D721Med (cell line): ENCODE data around the gene CDK14.

Experiments
- DNase-seq: peaks from one replicate; pipeline ENCODE4 v3.0.0; 2011; ENCODE audit warnings: low spot score; ENCODE audit not compliant: insufficient read length
- FAIRE-seq: peaks from 2 replicates; lab custom pipeline; 2011; peaks lifted over from hg19 to GRCh38; lab: Jason Lieb, UNC
- TF ChIP-seq, protein P1 (sequence below): IDR thresholded peaks from 2 replicates; pipeline ENCODE4 v1.5.1; 2012; ENCODE audit warnings: mild to moderate bottlenecking, control low read depth; ENCODE audit not compliant: insufficient read depth; ENCODE audit errors: missing control alignments

CDK14 gene

DNA sequence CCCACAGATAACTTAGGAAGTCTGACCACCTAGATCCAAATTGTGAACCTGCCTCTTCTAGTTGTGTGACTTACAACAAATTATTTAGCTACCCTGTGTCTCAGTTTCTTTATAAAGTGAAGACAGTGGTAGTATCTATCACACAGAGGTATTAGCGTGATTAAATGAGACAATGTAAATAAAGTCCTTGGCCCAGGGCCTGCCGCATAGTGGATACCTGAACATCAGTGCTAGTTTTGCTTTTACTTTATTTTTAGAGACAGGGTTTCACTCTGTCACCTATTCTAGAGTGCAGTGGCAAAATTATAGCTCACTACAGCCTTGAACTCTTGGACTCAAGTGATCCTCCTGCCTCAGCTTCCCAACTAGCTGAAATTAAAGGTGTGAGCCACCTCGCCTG is 177.1 kb downstream of the CDK14 start:
- DNase-seq (no peak), FAIRE-seq (no peak)

DNA sequence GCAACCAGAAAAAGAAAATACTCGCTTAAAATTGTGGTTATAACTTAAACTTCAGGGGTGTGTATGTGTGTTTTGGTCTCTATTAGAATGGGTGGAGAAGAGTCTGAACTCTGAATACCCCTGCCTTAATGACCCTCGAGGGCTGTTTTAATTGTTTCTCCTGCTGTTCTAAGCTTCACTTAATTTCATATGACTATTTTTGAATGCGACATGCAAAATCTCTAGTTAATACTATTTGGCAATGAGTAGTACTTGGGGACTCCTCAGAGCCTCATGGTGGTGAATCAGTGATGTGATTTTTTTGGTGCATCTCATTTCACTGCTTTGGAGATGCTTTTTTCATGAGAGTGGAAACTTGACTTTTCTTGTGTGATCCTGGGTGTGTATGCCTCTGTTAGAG is 178.6 kb downstream of the CDK14 start:
- no peak for FAIRE-seq
- TF ChIP-seq, protein P1, sequence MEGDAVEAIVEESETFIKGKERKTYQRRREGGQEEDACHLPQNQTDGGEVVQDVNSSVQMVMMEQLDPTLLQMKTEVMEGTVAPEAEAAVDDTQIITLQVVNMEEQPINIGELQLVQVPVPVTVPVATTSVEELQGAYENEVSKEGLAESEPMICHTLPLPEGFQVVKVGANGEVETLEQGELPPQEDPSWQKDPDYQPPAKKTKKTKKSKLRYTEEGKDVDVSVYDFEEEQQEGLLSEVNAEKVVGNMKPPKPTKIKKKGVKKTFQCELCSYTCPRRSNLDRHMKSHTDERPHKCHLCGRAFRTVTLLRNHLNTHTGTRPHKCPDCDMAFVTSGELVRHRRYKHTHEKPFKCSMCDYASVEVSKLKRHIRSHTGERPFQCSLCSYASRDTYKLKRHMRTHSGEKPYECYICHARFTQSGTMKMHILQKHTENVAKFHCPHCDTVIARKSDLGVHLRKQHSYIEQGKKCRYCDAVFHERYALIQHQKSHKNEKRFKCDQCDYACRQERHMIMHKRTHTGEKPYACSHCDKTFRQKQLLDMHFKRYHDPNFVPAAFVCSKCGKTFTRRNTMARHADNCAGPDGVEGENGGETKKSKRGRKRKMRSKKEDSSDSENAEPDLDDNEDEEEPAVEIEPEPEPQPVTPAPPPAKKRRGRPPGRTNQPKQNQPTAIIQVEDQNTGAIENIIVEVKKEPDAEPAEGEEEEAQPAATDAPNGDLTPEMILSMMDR = no peak
- DNase-seq = no peak

More for the DNA sequence above, 177.1 kb downstream of the CDK14 start:
- TF ChIP-seq, protein P1 = no peak

DNA sequence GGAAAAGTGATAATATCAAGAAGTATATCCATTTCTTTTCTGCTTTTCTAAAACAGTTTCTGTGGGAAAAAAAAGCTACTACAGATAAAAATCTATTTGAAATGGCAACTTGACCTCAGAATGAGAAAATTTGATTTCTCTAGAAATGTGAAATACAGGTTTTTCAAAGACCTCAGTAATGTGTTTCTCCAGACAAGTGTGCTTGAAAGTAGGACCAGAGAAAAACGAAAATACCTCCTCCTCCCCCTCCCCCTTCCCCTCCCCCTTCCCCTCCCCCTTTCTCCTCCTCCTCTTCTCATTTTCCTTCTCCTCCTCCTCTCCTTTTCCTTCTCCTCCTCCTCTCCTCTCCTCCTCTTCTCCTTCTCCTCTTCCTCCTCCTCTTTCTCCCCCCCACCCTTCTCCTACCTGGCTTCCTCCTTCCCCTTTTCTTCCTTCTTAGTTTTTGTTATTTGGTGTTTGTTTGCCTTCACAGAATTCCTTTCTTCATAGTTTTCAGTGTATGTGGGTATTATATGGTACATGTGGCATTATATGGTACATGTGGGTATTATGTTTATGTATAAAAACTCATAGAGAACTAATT is 179.4 kb downstream of the CDK14 start:
- DNase-seq (no peak), FAIRE-seq (no peak)
- TF ChIP-seq, protein P1 = no peak

DNA sequence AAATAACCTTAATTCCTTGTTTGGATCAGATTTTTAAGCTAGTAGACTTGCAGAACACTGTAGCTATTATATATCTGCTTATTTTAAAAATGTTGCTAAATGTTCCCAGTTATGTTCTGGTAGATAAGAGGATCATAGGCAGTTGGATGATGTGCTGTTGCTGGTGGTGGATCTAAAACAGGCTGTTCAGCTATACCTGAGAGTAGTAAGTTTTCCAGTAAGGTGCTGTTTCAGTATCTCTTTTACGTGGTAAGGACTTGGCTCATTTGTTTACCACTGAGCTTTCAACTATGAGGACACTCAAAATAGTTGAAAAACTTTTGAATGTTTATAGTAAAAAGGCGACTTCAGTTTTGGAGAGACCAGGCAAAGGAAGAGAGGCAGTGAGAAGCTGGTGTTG is 180.9 kb downstream of the CDK14 start:
- TF ChIP-seq, protein P1 = no peak
- FAIRE-seq (no peak), DNase-seq (no peak)

DNA sequence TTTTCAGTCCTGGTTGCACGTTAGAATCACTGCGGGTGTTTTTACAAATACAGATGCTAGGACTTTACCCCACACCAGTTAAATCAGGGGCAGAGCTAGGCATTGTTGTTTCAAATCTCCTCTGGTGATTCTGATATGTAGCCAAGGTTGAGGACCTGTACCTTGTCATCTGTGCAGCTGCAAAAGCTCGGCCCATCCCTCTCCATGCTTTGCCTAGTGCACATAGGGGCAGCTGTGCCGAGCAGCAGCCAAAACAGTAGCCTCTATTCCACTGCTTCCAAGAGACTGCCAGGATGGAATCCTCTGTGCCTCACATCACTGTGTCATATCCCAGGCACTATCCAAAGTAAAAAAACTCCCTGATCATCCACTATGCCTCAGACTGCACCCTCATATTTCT is 181.3 kb downstream of the CDK14 start:
- no peak for FAIRE-seq
- TF ChIP-seq, protein P1 = no peak

DNA sequence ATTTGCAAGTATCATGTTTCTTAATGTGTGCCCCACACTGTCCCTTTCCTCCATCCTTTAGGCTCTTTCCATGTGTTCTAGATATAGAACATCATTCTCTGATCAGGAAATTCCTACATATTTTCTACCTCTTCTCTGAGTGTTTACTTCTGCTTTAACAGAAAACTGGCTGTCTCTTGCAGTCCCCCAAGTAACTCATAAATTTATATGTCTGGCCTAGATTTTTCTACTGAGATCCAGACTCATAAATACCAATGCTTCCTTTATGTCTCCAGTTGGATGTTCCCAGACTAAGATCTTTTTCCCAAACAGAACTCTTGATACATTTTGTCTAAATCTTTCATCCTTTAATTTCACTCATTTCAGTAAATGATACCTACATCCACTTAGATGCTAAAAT is 181.8 kb downstream of the CDK14 start:
- TF ChIP-seq, protein P1 = no peak
- FAIRE-seq = no peak

More for the DNA sequence above, 181.3 kb downstream of the CDK14 start:
- no peak for DNase-seq

DNA sequence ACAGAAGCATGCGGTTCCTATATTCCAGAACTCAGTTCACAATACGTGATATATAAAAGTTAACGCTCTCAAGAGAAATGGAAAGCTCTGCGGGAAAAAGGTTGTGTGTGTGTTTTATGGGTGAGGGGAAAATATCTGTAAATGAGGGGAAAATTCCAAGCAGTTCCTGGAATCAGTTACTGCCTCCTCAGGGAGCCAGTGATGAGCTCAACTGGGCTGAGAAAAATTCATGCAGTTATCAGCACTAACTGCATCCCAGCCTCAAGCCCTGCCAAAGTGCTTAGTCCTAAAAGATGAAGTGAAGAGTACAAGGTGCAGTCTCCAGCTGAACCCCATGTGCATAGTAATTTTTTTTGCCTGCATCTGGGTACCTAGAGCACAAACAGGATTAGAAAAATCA is 191.9 kb downstream of the CDK14 start:
- DNase-seq (no peak), FAIRE-seq (no peak)
- TF ChIP-seq, protein P1 = no peak

More for the DNA sequence above, 181.8 kb downstream of the CDK14 start:
- DNase-seq = no peak
